Keratinocyte (primary cell): ENCODE data around the gene TNS3. TPM values are rescaled to one million over a fixed set of nuclear protein-coding genes. Genes with fewer than 3 reads are reported as not detected.

Experiments used
- DNase-seq: peaks from one replicate; pipeline ENCODE4 v3.0.0-alpha.2; 2011; ENCODE audit warnings: low read depth, missing footprints, low spot score
- FAIRE-seq: peaks from 2 replicates; lab custom pipeline; 2011; peaks lifted over from hg19 to GRCh38; lab: Jason Lieb, UNC
- H2AFZ ChIP-seq: 2 replicates; pipeline ENCODE4 v1.6.0; 2012; ENCODE audit warnings: low read length, control low read depth, inconsistent platforms; ENCODE audit not compliant: control insufficient read depth
- H3K27ac ChIP-seq: 2 replicates; pipeline ENCODE4 v1.5.1; 2011; ENCODE audit warnings: low read length; ENCODE audit not compliant: control insufficient read depth, insufficient read depth
- H3K27me3 ChIP-seq: 3 replicates; pipeline ENCODE4 v1.6.0; 2011; ENCODE audit warnings: low read length; ENCODE audit not compliant: control insufficient read depth, insufficient read depth; ENCODE audit errors: extremely low read depth
- H3K36me3 ChIP-seq, 2 experiments: 2 replicates in 1 of 2; 3 replicates in 1 of 2; pipeline ENCODE4 v1.5.1; 2011; ENCODE audit warnings: low read length in 2 of 2, mild to moderate bottlenecking in 1 of 2; ENCODE audit not compliant: control insufficient read depth in 2 of 2, insufficient read depth in 2 of 2; ENCODE audit errors: extremely low read depth in 1 of 2
- H3K4me1 ChIP-seq: 3 replicates; pipeline ENCODE4 v1.5.1; 2011; ENCODE audit warnings: low read length; ENCODE audit not compliant: control insufficient read depth, insufficient read depth; ENCODE audit errors: extremely low read depth
- H3K4me2 ChIP-seq: 3 replicates; pipeline ENCODE4 v1.6.0; 2011; ENCODE audit warnings: low read depth, low read length; ENCODE audit not compliant: control insufficient read depth, insufficient read depth; ENCODE audit errors: extremely low read depth
- H3K4me3 ChIP-seq, 3 experiments: fragments of 200-600 bp in 1 of 3; sonication (generic) in 1 of 3; 2 replicates in 2 of 3; 3 replicates in 1 of 3; pipeline ENCODE4 v1.5.1; 2011 to 2016; ENCODE audit warnings: low read length in 3 of 3, mild to moderate bottlenecking in 3 of 3, control low read depth in 2 of 3, inconsistent platforms in 1 of 3, low read depth in 1 of 3, mixed read lengths in 1 of 3, mixed run types in 1 of 3, moderate library complexity in 1 of 3; ENCODE audit not compliant: control insufficient read depth in 2 of 3, insufficient read depth in 2 of 3; ENCODE audit errors: extremely low read depth in 1 of 3
- H3K79me2 ChIP-seq: 2 replicates; pipeline ENCODE4 v1.6.0; 2012; ENCODE audit warnings: low read length; ENCODE audit not compliant: control insufficient read depth, insufficient read depth
- H3K9ac ChIP-seq: 3 replicates; pipeline ENCODE4 v1.6.0; 2011; ENCODE audit warnings: low read length; ENCODE audit not compliant: control insufficient read depth, insufficient read depth; ENCODE audit errors: extremely low read depth
- H3K9me1 ChIP-seq: 3 replicates; pipeline ENCODE4 v1.6.0; 2011; ENCODE audit warnings: low read length; ENCODE audit not compliant: control insufficient read depth, insufficient read depth; ENCODE audit errors: extremely low read depth
- H3K9me3 ChIP-seq: 2 replicates; pipeline ENCODE4 v1.5.1; 2012; ENCODE audit warnings: low read depth, low read length; ENCODE audit not compliant: control insufficient read depth
- H4K20me1 ChIP-seq: 3 replicates; pipeline ENCODE4 v1.6.0; 2011; ENCODE audit warnings: low read length; ENCODE audit not compliant: control insufficient read depth, insufficient read depth; ENCODE audit errors: extremely low read depth
- CTCF ChIP-seq, 3 experiments: IDR thresholded peaks in 1 of 3; conservative IDR thresholded peaks in 1 of 3; optimal IDR thresholded peaks in 1 of 3; 2 replicates in 2 of 3; 3 replicates in 1 of 3; pipeline versions ENCODE3 to v1.5.1; 2011; ENCODE audit warnings: low read length in 3 of 3, mild to moderate bottlenecking in 3 of 3, moderate library complexity in 2 of 3, control low read depth in 1 of 3, inconsistent platforms in 1 of 3; ENCODE audit not compliant: insufficient read depth in 2 of 3; ENCODE audit errors: extremely low read depth in 1 of 3
- EZH2 ChIP-seq: IDR thresholded peaks from one replicate; pipeline ENCODE4 v1.6.1; 2012; ENCODE audit warnings: inconsistent platforms, mild to moderate bottlenecking, low read length, moderate library complexity
- dilution Hi-C: fragments of 300-500 bp; cut with MboI; formaldehyde crosslinking; loops from one replicate; pipeline ENCODE4 v1.7.0; 2020; ENCODE audit warnings: low sequenced_read_pairs; ENCODE audit not compliant: extremely low pct_ligation_motif_present
- polyA plus RNA-seq, 5 experiments: library from polyadenylated mRNA; depleted of rRNA in 3 of 5; stranded (reverse) in 3 of 5; stranded (forward) in 1 of 5; unstranded in 1 of 5; fragments of >200 nt; gene quantifications; 1 replicate in 1 of 5; 2 replicates in 3 of 5; 3 replicates in 1 of 5; pipeline versions ENCODE4 v1.2.1 to v1.2.3, GENCODE V29; 2011 to 2012; ENCODE audit warnings: missing spikeins in 2 of 5, low read depth in 1 of 5, low replicate concordance in 1 of 5

TNS3 gene
- polyA plus RNA-seq, 1 donor (not counting 4 experiments of a cell fraction or from before 2014, with no cell fraction given): 3.9 TPM

GRCh38 chr7:47387506-47387905 is 194.4 kb downstream of the TNS3 start:
- Histone ChIP-seq H3K9me1 (no peaks in the 10 kb centered on the region), H3K36me3 (no peaks in the 10 kb centered on the region), H3K4me3 (no peak overlapping the region), H3K9ac (no peak overlapping the region), H3K27ac (no peak overlapping the region), H4K20me1 (no peaks in the 10 kb centered on the region), H3K27me3 (peaks cover 18% of the 10 kb centered on the region), H3K4me1 (no peaks in the 10 kb centered on the region), H3K9me3 (no peaks in the 10 kb centered on the region), H3K79me2 (no peaks in the 10 kb centered on the region), H2AFZ (no peak overlapping the region), H3K4me2 (no peak overlapping the region)
- TF ChIP-seq EZH2: no peak
- TF ChIP-seq CTCF (optimal IDR thresholded peaks at IDR 0.05 in 1 of 3, IDR thresholded peaks at IDR 0.05 in 1 of 3, conservative IDR thresholded peaks at IDR 0.05 in 1 of 3; ENCODE audit: extremely low read depth in 1 of 3, insufficient read depth in 2 of 3, low read length in 3 of 3): no peak
- dilution Hi-C loops: no loop called here
- FAIRE-seq (no peak), DNase-seq (no peak)

- no peaks in the 10 kb centered on the region for H3K36me3 ChIP-seq
- H3K27me3 ChIP-seq: peaks cover 14% of the 10 kb centered on the region
- dilution Hi-C loops: no loop called here
- no peak for TF ChIP-seq EZH2
- no peak for TF ChIP-seq CTCF (optimal IDR thresholded peaks at IDR 0.05 in 1 of 3, IDR thresholded peaks at IDR 0.05 in 1 of 3, conservative IDR thresholded peaks at IDR 0.05 in 1 of 3; ENCODE audit: extremely low read depth in 1 of 3, insufficient read depth in 2 of 3, low read length in 3 of 3)
- no peaks in the 10 kb centered on the region for H3K79me2 ChIP-seq
- H3K9me1 ChIP-seq: no peaks in the 10 kb centered on the region
- H3K9me3 ChIP-seq: no peaks in the 10 kb centered on the region
- H4K20me1 ChIP-seq: no peaks in the 10 kb centered on the region
- no peak overlapping the region for H2AFZ ChIP-seq
- FAIRE-seq (no peak), DNase-seq (no peak)
- no peaks in the 10 kb centered on the region for H3K4me1 ChIP-seq
- no peak overlapping the region for H3K4me2 ChIP-seq
- H3K9ac ChIP-seq: no peak overlapping the region
- H3K4me3 ChIP-seq: no peak overlapping the region
- H3K27ac ChIP-seq: no peak overlapping the region
Measured at GRCh38 chr7:47386273-47386835, 195.6 kb downstream of the TNS3 start.
